Neural cell (in vitro differentiated cells): ENCODE results near the gene MUC3A. TPM values are rescaled to one million over a fixed set of nuclear protein-coding genes. Genes with fewer than 3 reads are reported as not detected.

Source experiments
- H2AFZ ChIP-seq: fragments of 200-600, 300-800 bp; sonication (generic), shearing (Covaris generic); 2 replicates; pipeline ENCODE4 v1.6.0; 2014; ENCODE audit warnings: low read depth, mild to moderate bottlenecking, antibody characterized with exemption, low read length, moderate library complexity
- H3F3A ChIP-seq: fragments of 200-600 bp; shearing (Covaris generic); 2 replicates; pipeline ENCODE4 v1.6.1; 2016; ENCODE audit warnings: mild to moderate bottlenecking, moderate library complexity, mixed read lengths, antibody characterized with exemption, low read length; ENCODE audit not compliant: insufficient read depth, poor library complexity, severe bottlenecking
- H3K27ac ChIP-seq: fragments of 200-600, 300-800 bp; sonication (generic), shearing (Covaris generic); 2 replicates; pipeline ENCODE4 v1.5.1; 2014; ENCODE audit warnings: mild to moderate bottlenecking, low read length, moderate library complexity
- H3K27me3 ChIP-seq: fragments of 300-800, 200-600 bp; sonication (generic), shearing (Covaris generic); 2 replicates; pipeline ENCODE4 v1.6.0; 2014; ENCODE audit warnings: mild to moderate bottlenecking, low read depth, low read length, moderate library complexity; ENCODE audit not compliant: insufficient read depth
- H3K36me3 ChIP-seq: fragments of 300-800, 200-600 bp; sonication (generic), shearing (Covaris generic); 2 replicates; pipeline ENCODE4 v1.5.1; 2014; ENCODE audit warnings: mild to moderate bottlenecking, antibody characterized with exemption, low read length, moderate library complexity; ENCODE audit not compliant: insufficient read depth
- H3K4me2 ChIP-seq: fragments of 300-800, 200-600 bp; sonication (generic), shearing (Covaris generic); 2 replicates; pipeline ENCODE4 v1.6.0; 2014; ENCODE audit warnings: mild to moderate bottlenecking, low read length
- H3K4me3 ChIP-seq: fragments of 300-800, 200-600 bp; sonication (generic), shearing (Covaris generic); 2 replicates; pipeline ENCODE4 v1.5.1; 2014; ENCODE audit warnings: mild to moderate bottlenecking, low read length, moderate library complexity
- H3K79me2 ChIP-seq: fragments of 200-600 bp; shearing (Covaris generic); replicated peaks from 2 replicates; pipeline ENCODE4 v1.6.0; 2014; ENCODE audit warnings: mild to moderate bottlenecking, low read length, moderate library complexity; ENCODE audit not compliant: insufficient read depth
- H3K9ac ChIP-seq: fragments of 300-800, 200-600 bp; sonication (generic), shearing (Covaris generic); 2 replicates; pipeline ENCODE4 v1.6.1; 2016; ENCODE audit warnings: mild to moderate bottlenecking, low read length, mixed read lengths
- H3K9me2 ChIP-seq: fragments of 200-600 bp; shearing (Covaris generic); 2 replicates; pipeline ENCODE4 v1.6.1; 2016; ENCODE audit warnings: mild to moderate bottlenecking, low read length, mixed read lengths; ENCODE audit not compliant: insufficient read depth
- H3K9me3 ChIP-seq: fragments of 200-600, 300-800 bp; sonication (generic), shearing (Covaris generic); 2 replicates; pipeline ENCODE4 v1.6.1; 2016; ENCODE audit warnings: mild to moderate bottlenecking, mixed run types, low read length, moderate library complexity, mixed read lengths
- H4K20me1 ChIP-seq: fragments of 200-600 bp; shearing (Covaris generic); 2 replicates; pipeline ENCODE4 v1.6.1; 2016; ENCODE audit warnings: mild to moderate bottlenecking, mixed run types; ENCODE audit not compliant: insufficient read depth
- CTCF ChIP-seq: fragments of 450-650 bp; IDR thresholded peaks from 2 replicates; pipeline ENCODE4 v1.5.1; 2014; ENCODE audit warnings: antibody characterized with exemption, mild to moderate bottlenecking, moderate library complexity; ENCODE audit not compliant: poor library complexity, severe bottlenecking
- EP300 ChIP-seq: fragments of 450-650 bp; conservative IDR thresholded peaks from 2 replicates; pipeline ENCODE4 v1.6.1; 2014; ENCODE audit warnings: antibody characterized with exemption, mild to moderate bottlenecking, moderate library complexity; ENCODE audit not compliant: poor library complexity, severe bottlenecking
- EZH2 ChIP-seq: fragments of 200-600, 300-800 bp; shearing (Covaris generic), sonication (generic); IDR thresholded peaks from 2 replicates; pipeline ENCODE4 v1.6.1; 2014; ENCODE audit warnings: antibody characterized with exemption, low read length, borderline replicate concordance, mild to moderate bottlenecking; ENCODE audit not compliant: insufficient read depth, poor library complexity, severe bottlenecking
- MXI1 ChIP-seq: fragments of 450-650 bp; conservative IDR thresholded peaks from 2 replicates; pipeline ENCODE4 v1.6.1; 2014; ENCODE audit warnings: antibody characterized with exemption, mild to moderate bottlenecking; ENCODE audit not compliant: poor library complexity, severe bottlenecking
- POLR2AphosphoS5 ChIP-seq: IDR thresholded peaks from 2 replicates; pipeline ENCODE4 v1.6.1; 2012
- RAD21 ChIP-seq: fragments of 450-650 bp; conservative IDR thresholded peaks from 2 replicates; pipeline ENCODE4 v1.6.1; 2014; ENCODE audit warnings: antibody characterized with exemption, mild to moderate bottlenecking, moderate library complexity
- REST ChIP-seq: IDR thresholded peaks from 2 replicates; pipeline ENCODE4 v1.6.1; 2012; ENCODE audit warnings: borderline replicate concordance
- SMC3 ChIP-seq: fragments of 450-650 bp; conservative IDR thresholded peaks from 2 replicates; pipeline ENCODE4 v1.6.1; 2014; ENCODE audit warnings: antibody characterized with exemption, mild to moderate bottlenecking, moderate library complexity; ENCODE audit not compliant: poor library complexity
- TAF1 ChIP-seq: IDR thresholded peaks from 2 replicates; pipeline ENCODE4 v1.6.1; 2012; ENCODE audit warnings: low read depth
- polyA plus RNA-seq: library from polyadenylated mRNA; depleted of rRNA; stranded (reverse); fragments of >200 nt; gene quantifications from 2 replicates; pipeline ENCODE4 v1.2.3, GENCODE V29; 2014

The MUC3A gene
- polyA plus RNA-seq, 1 donor from 2014 or later: not detected

GRCh38 chr7:100972002-100972347, 22.6 kb downstream of the MUC3A start:
- H3K9me2 ChIP-seq: no peaks in the 10 kb centered on the region
- H3K36me3 ChIP-seq: no peaks in the 10 kb centered on the region
- no peak overlapping the region for H3K9ac ChIP-seq
- no peaks in the 10 kb centered on the region for H4K20me1 ChIP-seq
- no peaks in the 10 kb centered on the region for H3K79me2 ChIP-seq
- no peak overlapping the region for H2AFZ ChIP-seq
- no peaks in the 10 kb centered on the region for H3K9me3 ChIP-seq
- peaks cover 20% of the 10 kb centered on the region for H3K27me3 ChIP-seq
- no peak overlapping the region for H3K27ac ChIP-seq
- no peak overlapping the region for H3K4me3 ChIP-seq
- no peak for TF ChIP-seq TAF1
- no peak for TF ChIP-seq SMC3
- no peak for TF ChIP-seq EP300
- TF ChIP-seq EZH2: no peak
- no peak for TF ChIP-seq MXI1
- TF ChIP-seq RAD21: no peak
- TF ChIP-seq CTCF: no peak
- TF ChIP-seq REST: no peak
- TF ChIP-seq POLR2AphosphoS5: no peak
- H3F3A ChIP-seq: no peaks in the 10 kb centered on the region
- no peak overlapping the region for H3K4me2 ChIP-seq

- TF ChIP-seq CTCF: no peak
- TF ChIP-seq TAF1: no peak
- TF ChIP-seq EZH2: no peak
- TF ChIP-seq RAD21: no peak
- TF ChIP-seq REST: no peak
- TF ChIP-seq SMC3: no peak
- TF ChIP-seq MXI1: no peak
- TF ChIP-seq EP300: no peak
- no peak for TF ChIP-seq POLR2AphosphoS5
- Histone ChIP-seq H3F3A (no peaks in the 10 kb centered on the region), H3K9me3 (no peaks in the 10 kb centered on the region), H3K9ac (no peak overlapping the region), H3K9me2 (no peaks in the 10 kb centered on the region), H3K27me3 (no peaks in the 10 kb centered on the region), H3K36me3 (no peaks in the 10 kb centered on the region), H2AFZ (no peak overlapping the region), H4K20me1 (no peaks in the 10 kb centered on the region), H3K79me2 (no peaks in the 10 kb centered on the region), H3K4me3 (no peak overlapping the region), H3K4me2 (no peak overlapping the region), H3K27ac (no peak overlapping the region)
Measured at GRCh38 chr7:100974021-100974420, 24.7 kb downstream of the MUC3A start.
